Upper lobe of right lung (tissue), 1 donor: ENCODE measurements around the gene PLCB4. TPM values are rescaled to one million over a fixed set of nuclear protein-coding genes. Genes with fewer than 3 reads are reported as not detected.

Experiments used
- ATAC-seq: fragments of 200-7000 bp; cut with Tn5 transposase; one replicate; pipeline ENCODE4 v1.9.1; 2020; ENCODE audit warnings: mild to moderate bottlenecking, moderate library complexity
- DNase-seq: peaks from one replicate; pipeline ENCODE4 v3.0.0-alpha.2; 2020
- H3K27ac ChIP-seq: fragments of 200-600 bp; one replicate; pipeline ENCODE4 v1.8.0; 2022
- H3K27me3 ChIP-seq: fragments of 200-600 bp; one replicate; pipeline ENCODE4 v1.8.0; 2022; ENCODE audit warnings: mild to moderate bottlenecking
- H3K36me3 ChIP-seq: fragments of 200-600 bp; one replicate; pipeline ENCODE4 v1.8.0; 2022
- H3K4me1 ChIP-seq: fragments of 200-600 bp; one replicate; pipeline ENCODE4 v1.8.0; 2022
- H3K4me3 ChIP-seq: fragments of 200-600 bp; one replicate; pipeline ENCODE4 v1.8.0; 2022; ENCODE audit warnings: mild to moderate bottlenecking
- H3K9me3 ChIP-seq: fragments of 200-600 bp; one replicate; pipeline ENCODE4 v1.8.0; 2022
- intact Hi-C: fragments of 100-400 bp; cut with DNase I; formaldehyde crosslinking; loops from one replicate; pipeline ENCODE4 v1.11.0; 2022
- total RNA-seq: library from RNA; stranded (reverse); fragmentation: NEBNext Ultra II Directional; extraction: Animal tissue kit (Norgen Biotek cat#: 25700); gene quantifications from one replicate; pipeline ENCODE4 v1.2.1, GENCODE V29; 2021
- TF ChIP-seq, protein P1 (sequence below): fragments of 200-600 bp; IDR thresholded peaks from one replicate; pipeline ENCODE4 v1.8.0; 2022; ENCODE audit warnings: antibody characterized with exemption
- donor health status: DM: no; HTN: yes; CAD: no; lungs with severe emphysema.

PLCB4 gene
- total RNA-seq, 1 donor from 2014 or later = 7.9 TPM

DNA sequence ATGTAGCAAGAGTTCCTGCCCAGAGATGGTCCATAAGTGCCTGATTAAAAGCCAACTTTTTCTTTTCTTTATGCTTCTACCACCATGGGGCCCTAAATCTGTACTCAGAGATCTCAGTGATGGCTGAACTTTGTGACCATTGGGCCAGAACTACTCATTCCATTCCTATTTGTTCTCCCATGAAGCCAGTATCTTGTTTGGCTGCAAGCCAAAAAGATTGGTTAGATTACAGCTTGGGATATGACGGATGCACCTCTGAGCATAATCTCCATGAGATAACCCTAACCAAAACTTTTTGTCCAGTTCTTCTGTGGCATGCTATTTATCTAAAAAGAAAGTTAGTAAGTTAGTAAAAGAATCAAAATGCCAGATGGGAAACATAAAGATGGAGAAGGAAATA lies 72.2 kb downstream of the PLCB4 start:
- peaks cover 8% of the 10 kb centered on the region for H3K4me1 ChIP-seq
- H3K9me3 ChIP-seq = no peaks in the 10 kb centered on the region
- DNase-seq = no peak
- no peak for ATAC-seq
- no peaks in the 10 kb centered on the region for H3K36me3 ChIP-seq
- no peaks in the 10 kb centered on the region for H3K27me3 ChIP-seq
- no peak overlapping the region for H3K27ac ChIP-seq
- no peak overlapping the region for H3K4me3 ChIP-seq
- TF ChIP-seq, protein P1, sequence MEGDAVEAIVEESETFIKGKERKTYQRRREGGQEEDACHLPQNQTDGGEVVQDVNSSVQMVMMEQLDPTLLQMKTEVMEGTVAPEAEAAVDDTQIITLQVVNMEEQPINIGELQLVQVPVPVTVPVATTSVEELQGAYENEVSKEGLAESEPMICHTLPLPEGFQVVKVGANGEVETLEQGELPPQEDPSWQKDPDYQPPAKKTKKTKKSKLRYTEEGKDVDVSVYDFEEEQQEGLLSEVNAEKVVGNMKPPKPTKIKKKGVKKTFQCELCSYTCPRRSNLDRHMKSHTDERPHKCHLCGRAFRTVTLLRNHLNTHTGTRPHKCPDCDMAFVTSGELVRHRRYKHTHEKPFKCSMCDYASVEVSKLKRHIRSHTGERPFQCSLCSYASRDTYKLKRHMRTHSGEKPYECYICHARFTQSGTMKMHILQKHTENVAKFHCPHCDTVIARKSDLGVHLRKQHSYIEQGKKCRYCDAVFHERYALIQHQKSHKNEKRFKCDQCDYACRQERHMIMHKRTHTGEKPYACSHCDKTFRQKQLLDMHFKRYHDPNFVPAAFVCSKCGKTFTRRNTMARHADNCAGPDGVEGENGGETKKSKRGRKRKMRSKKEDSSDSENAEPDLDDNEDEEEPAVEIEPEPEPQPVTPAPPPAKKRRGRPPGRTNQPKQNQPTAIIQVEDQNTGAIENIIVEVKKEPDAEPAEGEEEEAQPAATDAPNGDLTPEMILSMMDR = no peak
- intact Hi-C loops = no loop called here

DNA sequence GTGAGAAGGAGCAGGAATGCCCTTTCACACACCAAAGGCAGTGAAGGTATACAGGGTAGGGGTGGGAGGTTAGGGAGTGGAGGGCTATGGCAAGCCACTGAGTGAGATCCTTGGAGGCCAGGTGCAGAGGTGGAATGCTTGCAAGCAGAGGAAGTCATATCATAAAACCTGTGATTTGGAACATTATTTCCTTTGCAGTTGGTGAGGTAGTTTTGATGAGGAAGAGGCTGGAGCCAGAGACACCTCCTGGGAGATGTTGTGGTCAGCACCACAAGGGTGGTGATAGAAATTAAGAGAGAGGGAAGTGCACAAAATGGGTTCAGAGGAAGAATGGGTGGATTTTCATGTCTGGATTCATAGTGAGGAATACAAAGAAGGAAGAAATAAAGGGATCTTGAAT lies 73.0 kb downstream of the PLCB4 start:
- H3K9me3 ChIP-seq = no peaks in the 10 kb centered on the region
- peaks cover 8% of the 10 kb centered on the region for H3K4me1 ChIP-seq
- H3K27ac ChIP-seq = no peak overlapping the region
- TF ChIP-seq, protein P1 = no peak
- H3K36me3 ChIP-seq = no peaks in the 10 kb centered on the region
- H3K27me3 ChIP-seq = no peaks in the 10 kb centered on the region
- no peak for DNase-seq
- intact Hi-C loops = no loop called here
- no peak for ATAC-seq
- H3K4me3 ChIP-seq = no peak overlapping the region

DNA sequence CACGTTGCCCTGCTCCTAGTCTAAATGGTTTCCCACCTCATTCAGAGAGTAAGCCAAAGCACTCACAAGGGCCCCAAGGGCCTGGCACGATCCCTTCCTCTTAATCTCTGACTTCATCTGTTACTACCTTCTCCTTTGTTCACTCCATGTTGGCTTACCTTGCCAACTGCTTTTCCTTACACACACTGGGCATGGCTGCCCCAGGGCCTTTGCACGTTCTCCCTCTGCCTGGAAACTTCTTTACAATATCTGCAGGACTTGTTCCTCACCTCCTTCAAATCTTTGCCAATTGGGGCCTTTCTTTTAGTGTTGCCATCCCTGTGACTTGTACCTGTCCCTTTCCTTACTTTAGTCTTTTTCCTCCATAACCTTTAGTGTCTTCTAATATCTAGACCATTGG lies 73.9 kb downstream of the PLCB4 start:
- H3K9me3 ChIP-seq = no peaks in the 10 kb centered on the region
- H3K27me3 ChIP-seq = no peaks in the 10 kb centered on the region
- H3K4me1 ChIP-seq = peaks cover 8% of the 10 kb centered on the region
- intact Hi-C loops = no loop called here
- H3K36me3 ChIP-seq = no peaks in the 10 kb centered on the region
- TF ChIP-seq, protein P1 = no peak
- H3K27ac ChIP-seq = no peak overlapping the region
- ATAC-seq = no peak
- H3K4me3 ChIP-seq = no peak overlapping the region
- DNase-seq = no peak

DNA sequence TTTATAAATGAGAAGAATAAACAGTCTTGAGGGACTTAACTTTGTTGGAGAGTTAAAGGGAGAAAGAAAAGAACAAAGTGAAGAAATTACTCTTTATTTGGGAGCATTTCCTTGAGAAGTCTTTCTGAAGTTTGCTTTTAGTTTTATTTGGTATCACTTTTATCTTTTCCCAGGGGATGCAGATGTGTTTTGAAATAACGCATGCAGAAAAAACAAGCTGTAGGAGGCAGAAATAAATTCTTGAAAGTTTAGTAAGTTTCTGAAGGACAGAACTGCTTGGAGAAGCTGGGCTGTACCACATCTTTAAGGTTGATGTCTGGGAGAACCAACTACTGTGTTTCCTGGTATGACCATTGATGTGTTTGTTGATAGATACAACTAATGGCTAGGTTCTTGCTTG lies 75.0 kb downstream of the PLCB4 start:
- DNase-seq (no peak), ATAC-seq (no peak)
- Histone ChIP-seq H3K9me3 (no peaks in the 10 kb centered on the region), H3K27ac (no peak overlapping the region), H3K36me3 (no peaks in the 10 kb centered on the region), H3K4me3 (no peak overlapping the region), H3K4me1 (peaks cover 8% of the 10 kb centered on the region), H3K27me3 (no peaks in the 10 kb centered on the region)
- intact Hi-C loops = no loop called here
- TF ChIP-seq, protein P1 = no peak

DNA sequence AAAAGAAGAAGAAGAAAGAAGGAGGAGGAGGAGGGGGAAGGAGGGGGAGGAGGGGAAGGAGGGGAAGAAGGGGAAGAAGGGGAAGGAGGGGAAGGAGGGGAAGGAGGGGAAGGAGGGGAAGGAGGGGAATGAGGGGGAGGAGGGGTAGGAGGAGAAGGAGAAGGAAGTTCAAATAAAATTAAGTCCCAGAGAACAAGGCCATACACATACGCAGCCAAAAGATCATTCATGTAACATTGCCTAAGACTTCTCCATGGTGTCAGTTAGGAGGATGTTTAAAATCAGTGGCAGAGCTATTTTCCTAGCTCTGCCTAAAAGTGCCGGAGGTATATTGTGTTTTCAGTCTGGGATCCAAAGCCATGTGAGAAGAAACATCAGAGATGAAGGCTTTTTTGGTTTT lies 75.8 kb downstream of the PLCB4 start:
- Histone ChIP-seq H3K27me3 (no peaks in the 10 kb centered on the region), H3K36me3 (no peaks in the 10 kb centered on the region), H3K4me3 (no peak overlapping the region), H3K4me1 (peaks cover 8% of the 10 kb centered on the region), H3K9me3 (no peaks in the 10 kb centered on the region), H3K27ac (no peak overlapping the region)
- intact Hi-C loops = no loop called here
- DNase-seq (no peak), ATAC-seq (peak; percentile 60)
- TF ChIP-seq, protein P1 = no peak

DNA sequence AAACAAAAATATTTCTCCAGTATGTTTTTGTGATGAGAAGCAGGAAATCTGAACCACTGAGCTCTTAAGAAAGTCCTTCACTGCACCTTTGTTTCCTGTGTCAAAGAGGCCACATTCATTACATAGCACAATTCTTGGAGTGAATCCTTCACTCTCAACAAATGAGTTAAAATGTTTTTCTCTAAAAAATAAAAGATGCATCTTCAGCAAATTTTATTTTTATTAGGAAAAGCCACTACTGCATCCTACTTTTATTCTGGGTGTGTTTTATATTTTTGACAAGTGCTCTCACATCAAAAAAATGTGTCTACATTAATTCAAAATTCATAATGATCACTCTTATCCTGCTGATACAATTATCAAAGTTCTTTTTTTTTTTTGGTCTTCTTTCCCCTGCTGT lies 76.3 kb downstream of the PLCB4 start:
- H3K27ac ChIP-seq = no peak overlapping the region
- ATAC-seq = no peak

More for the DNA sequence above, 76.3 kb downstream of the PLCB4 start:
- TF ChIP-seq, protein P1 = no peak
- H3K27me3 ChIP-seq = no peaks in the 10 kb centered on the region
- no peak for DNase-seq
- no peaks in the 10 kb centered on the region for H3K9me3 ChIP-seq
- intact Hi-C loops = no loop called here
- H3K4me3 ChIP-seq = no peak overlapping the region
- H3K36me3 ChIP-seq = no peaks in the 10 kb centered on the region
- H3K4me1 ChIP-seq = peaks cover 8% of the 10 kb centered on the region
